B cell (primary cell): ENCODE results near the gene DPP10. TPM values are rescaled to one million over a fixed set of nuclear protein-coding genes. Genes with fewer than 3 reads are reported as not detected.

ENCODE experiments used
- ATAC-seq: fragments of 200-7000 bp; cut with Tn5 transposase; one replicate; pipeline ENCODE4 v1.10.0; 2021; ENCODE audit warnings: low read depth, mild to moderate bottlenecking, moderate number of reproducible peaks, moderate library complexity
- CTCF ChIA-PET: fragments of 350-600 bp; sonication (Branson Sonifier 250); formaldehyde crosslinking; loops from one replicate; lab custom pipeline; 2021; ENCODE audit warnings: antibody characterized with exemption, inconsistent platforms; lab: Charles Lee
- POLR2A ChIA-PET: fragments of 350-600 bp; sonication (Branson Sonifier 250); formaldehyde crosslinking; loops from one replicate; lab custom pipeline; 2021; ENCODE audit warnings: antibody characterized with exemption; lab: Charles Lee
- DNase-seq: peaks from one replicate; pipeline ENCODE4 v3.0.0; 2013
- H2AFZ ChIP-seq: 2 replicates; pipeline ENCODE4 v1.6.1; 2012; ENCODE audit warnings: mild to moderate bottlenecking, low read depth, low read length; ENCODE audit not compliant: insufficient read depth, poor library complexity, severe bottlenecking
- H3K27ac ChIP-seq, 2 donors: 1 replicate in 1 of 2; 2 replicates in 1 of 2; pipeline ENCODE4 v1.5.1; 2012 to 2013; ENCODE audit warnings: low read length in 2 of 2, mild to moderate bottlenecking in 2 of 2, moderate library complexity in 1 of 2
- H3K27me3 ChIP-seq, 4 experiments: fragments of 200-600 bp in 1 of 4; sonication (generic) in 1 of 4; replicated peaks in 1 of 4; 1 replicate in 2 of 4; 2 replicates in 2 of 4; pipeline versions ENCODE4 v1.6.1 to v1.7.0; 2013 to 2016; ENCODE audit warnings: low read length in 3 of 4, mild to moderate bottlenecking in 2 of 4, mixed read lengths in 1 of 4, moderate library complexity in 1 of 4; ENCODE audit not compliant: insufficient read depth in 4 of 4, control insufficient read depth in 3 of 4; ENCODE audit errors: control extremely low read depth in 1 of 4
- H3K36me3 ChIP-seq, 2 experiments: replicated peaks in 1 of 2; 1 replicate in 1 of 2; 2 replicates in 1 of 2; pipeline versions ENCODE4 v1.6.1 to v1.7.1; 2013; ENCODE audit warnings: low read length in 1 of 2; ENCODE audit not compliant: insufficient read depth in 2 of 2, control insufficient read depth in 1 of 2; ENCODE audit errors: control extremely low read depth in 1 of 2, extremely low read depth in 1 of 2
- H3K4me1 ChIP-seq, 2 donors: fragments of 200-600 bp in 1 of 2; sonication (generic) in 1 of 2; 1 replicate in 1 of 2; 2 replicates in 1 of 2; pipeline versions ENCODE4 v1.5.1 to v1.6.1; 2013 to 2017; ENCODE audit warnings: low read length in 2 of 2; ENCODE audit not compliant: control insufficient read depth in 2 of 2, insufficient read depth in 2 of 2
- H3K4me2 ChIP-seq: replicated peaks from 2 replicates; pipeline ENCODE3; 2012; ENCODE audit warnings: mild to moderate bottlenecking, low read depth, low read length; ENCODE audit not compliant: poor library complexity, severe bottlenecking
- H3K4me3 ChIP-seq, 5 experiments: fragments of 200-600 bp in 1 of 5; sonication (generic) in 1 of 5; 1 replicate in 3 of 5; 2 replicates in 2 of 5; pipeline versions ENCODE4 v1.5.1 to v1.7.0; 2011 to 2016; ENCODE audit warnings: low read length in 4 of 5, mild to moderate bottlenecking in 4 of 5, low read depth in 2 of 5, control low read depth in 1 of 5, moderate library complexity in 1 of 5; ENCODE audit not compliant: insufficient read depth in 1 of 5; ENCODE audit errors: control extremely low read depth in 1 of 5, extremely low read depth in 1 of 5
- H3K79me2 ChIP-seq: fragments of 200-600 bp; sonication (generic); one replicate; pipeline ENCODE4 v1.6.0; 2016; ENCODE audit warnings: low read length; ENCODE audit not compliant: control insufficient read depth, insufficient read depth
- H3K9ac ChIP-seq: fragments of 200-600 bp; sonication (generic); 2 replicates; pipeline ENCODE4 v1.6.1; 2017; ENCODE audit warnings: mild to moderate bottlenecking, low read length, moderate library complexity
- H3K9me3 ChIP-seq, 3 donors: one replicate each; pipeline versions ENCODE4 v1.6.1 to v1.7.1; 2013; ENCODE audit warnings: low read length in 2 of 3; ENCODE audit not compliant: control insufficient read depth in 2 of 3, insufficient read depth in 1 of 3; ENCODE audit errors: control extremely low read depth in 1 of 3
- H4K20me1 ChIP-seq: 2 replicates; pipeline ENCODE4 v1.6.0; 2012; ENCODE audit warnings: mild to moderate bottlenecking, low read length; ENCODE audit not compliant: insufficient read depth, control insufficient read depth, poor library complexity, severe bottlenecking
- H3K27ac Mint-ChIP-seq: one replicate; pipeline ENCODE4 v1.8.0; 2021; ENCODE audit warnings: mixed read lengths
- H3K27me3 Mint-ChIP-seq: one replicate; pipeline ENCODE4 v1.8.0; 2021; ENCODE audit warnings: mixed read lengths
- H3K4me1 Mint-ChIP-seq: one replicate; pipeline ENCODE4 v1.8.0; 2021; ENCODE audit warnings: mixed read lengths
- H3K4me3 Mint-ChIP-seq: one replicate; pipeline ENCODE4 v1.8.0; 2021; ENCODE audit warnings: mixed read lengths
- H3K9me3 Mint-ChIP-seq: one replicate; pipeline ENCODE4 v1.8.0; 2022; ENCODE audit warnings: mixed read lengths; ENCODE audit not compliant: insufficient read depth
- CTCF ChIP-seq: fragments of 200-600 bp; IDR thresholded peaks from one replicate; pipeline ENCODE4 v1.8.0; 2022; ENCODE audit warnings: antibody characterized with exemption, mild to moderate bottlenecking
- EZH2 ChIP-seq: IDR thresholded peaks from 2 replicates; pipeline ENCODE4 v1.6.1; 2012; ENCODE audit warnings: borderline replicate concordance, low read depth, mild to moderate bottlenecking, moderate library complexity, low read length; ENCODE audit not compliant: insufficient read depth, poor library complexity, severe bottlenecking
- WGBS: methylation state at CpG from one replicate; pipeline ENCODE4 v1.1.5; 2013; ENCODE audit warnings: missing lambda C conversion rate; ENCODE audit not compliant: insufficient coverage; 5-methylcytosine and 5-hydroxymethylcytosine counted together
- intact Hi-C: fragments of 100-400 bp; cut with micrococcal nuclease; formaldehyde crosslinking; loops from one replicate; pipeline ENCODE4 v1.10.0; 2022
- polyA plus RNA-seq: library from polyadenylated mRNA; depleted of rRNA; stranded (reverse); fragments of >200 nt; gene quantifications from 2 replicates; pipeline ENCODE4 v1.2.3, GENCODE V29; 2012
- total RNA-seq, 2 donors: library from RNA; stranded (reverse); fragments of 120-200 nt in 1 of 2; gene quantifications; 1 replicate in 1 of 2; 2 replicates in 1 of 2; pipeline versions ENCODE4 v1.2.3 to v1.2.4, GENCODE V29; 2013 to 2022

Gene DPP10
- total and polyA plus RNA-seq, 2 donors (not counting 1 experiment from before 2014, with no cell fraction given), result not detected

DNA sequence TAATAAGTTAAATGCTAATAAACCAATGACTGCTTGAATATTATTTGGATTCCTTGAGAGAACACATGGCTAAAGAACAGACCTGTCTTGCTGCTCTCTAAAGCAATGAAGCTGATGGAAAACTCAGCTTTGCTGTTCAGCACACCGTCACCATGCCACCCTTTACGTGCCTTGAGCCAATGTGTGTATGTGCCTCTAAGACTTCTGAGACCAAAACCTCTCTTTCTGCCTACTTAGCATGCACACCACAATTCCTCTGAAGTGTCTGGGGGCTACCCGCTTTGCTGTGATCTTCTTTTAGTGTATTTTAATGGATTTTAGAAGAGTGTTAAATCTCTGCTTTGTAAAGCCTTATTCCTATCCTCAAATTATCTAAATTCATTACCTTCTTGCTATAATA is 345.0 kb downstream of the DPP10 start:
- TF ChIP-seq CTCF (no peak), EZH2 (no peak)
- Histone ChIP-seq H3K27ac (no peak overlapping the region), H3K4me2 (no peak overlapping the region), H2AFZ (no peak overlapping the region), H3K79me2 (no peaks in the 10 kb centered on the region), H3K4me1 (no peaks in the 10 kb centered on the region), H4K20me1 (no peaks in the 10 kb centered on the region), H3K27me3 (no peaks in the 10 kb centered on the region), H3K4me3 (no peak overlapping the region), H3K36me3 (no peaks in the 10 kb centered on the region), H3K9me3 (peaks cover 0 to 3% (median 0%) of the 10 kb centered on the region in 3 donors), H3K9ac (no peak overlapping the region)
- Mint-ChIP-seq H3K27ac (no peak overlapping the region), H3K9me3 (no peaks in the 10 kb centered on the region), H3K27me3 (no peaks in the 10 kb centered on the region), H3K4me3 (no peak overlapping the region), H3K4me1 (no peaks in the 10 kb centered on the region)
- ChIA-PET POLR2A (no interaction called here), CTCF (no interaction called here)
- DNase-seq (no peak), ATAC-seq (no peak)
- intact Hi-C loops, result no loop called here
- WGBS, result 62% methylated on average over 2 of the region's 3 CpGs

GRCh38 chr2:114789989-114790388 is 347.5 kb downstream of the DPP10 start:
- ChIA-PET POLR2A (no interaction called here), CTCF (no interaction called here)
- intact Hi-C loops, result no loop called here
- no peaks in the 10 kb centered on the region for H3K27me3 ChIP-seq
- Mint-ChIP-seq H3K9me3 (no peaks in the 10 kb centered on the region), H3K4me1 (no peaks in the 10 kb centered on the region), H3K27ac (no peak overlapping the region), H3K4me3 (no peak overlapping the region), H3K27me3 (no peaks in the 10 kb centered on the region)
- no peaks in the 10 kb centered on the region for H3K79me2 ChIP-seq
- H3K27ac ChIP-seq, result no peak overlapping the region
- no peaks in the 10 kb centered on the region for H3K9me3 ChIP-seq
- WGBS, result no CpG with 5 or more reads among the region's 1 CpG
- H3K4me1 ChIP-seq, result no peaks in the 10 kb centered on the region
- H3K36me3 ChIP-seq, result no peaks in the 10 kb centered on the region
- no peak overlapping the region for H3K4me2 ChIP-seq
- DNase-seq (no peak), ATAC-seq (no peak)
- TF ChIP-seq CTCF (no peak), EZH2 (no peak)
- H3K9ac ChIP-seq, result no peak overlapping the region
- H4K20me1 ChIP-seq, result no peaks in the 10 kb centered on the region
- H2AFZ ChIP-seq, result no peak overlapping the region
- H3K4me3 ChIP-seq, result no peak overlapping the region
